Measurements from ENCODE around the gene CD2. TPM values are rescaled to one million over a fixed set of nuclear protein-coding genes. Genes with fewer than 3 reads are reported as not detected.
A peak's percentile ranks its signal among the peaks of the same experiment; 100 is the strongest.

The CD2 gene
- not detected in 2 replicates for total RNA-seq (2014; rRNA removed; shearing (Covaris generic))

GRCh38 chr1:116754198-116754977, at the start of gene CD2:
Gene CD2, plus strand, starts transcription at chr1:116754430. Its CDS starts 63 bp downstream, at chr1:116754493.
- DNase-seq (ENCODE audit: low read depth) = no peak

GRCh38 chr1:116706123-116706522, 48.1 kb upstream of the CD2 start:
- DNase-seq (ENCODE audit: low read depth) = no peak

GRCh38 chr1:116706841-116707240, 47.4 kb upstream of the CD2 start:
- DNase-seq (ENCODE audit: low read depth) = no peak

- DNase-seq (ENCODE audit: low read depth) = peak; percentile 82
These were observed 45.9 kb upstream of the CD2 start for GRCh38 chr1:116708255-116708900.

GRCh38 chr1:116709666-116710167, 44.5 kb upstream of the CD2 start:
- DNase-seq (ENCODE audit: low read depth) = no peak

- no peak for DNase-seq (ENCODE audit: low read depth)
These were observed 43.6 kb upstream of the CD2 start for GRCh38 chr1:116710420-116711262.

- peak; percentile 34 for DNase-seq (ENCODE audit: low read depth)
These were observed 42.9 kb upstream of the CD2 start for GRCh38 chr1:116711263-116711840.

- peak; percentile 12 for DNase-seq (ENCODE audit: low read depth)
These were observed 41.7 kb upstream of the CD2 start for GRCh38 chr1:116712510-116712909.

GRCh38 chr1:116713474-116713873, 40.8 kb upstream of the CD2 start:
- DNase-seq (ENCODE audit: low read depth) = no peak

- no peak for DNase-seq (ENCODE audit: low read depth)
These were observed 37.8 kb upstream of the CD2 start for GRCh38 chr1:116716391-116716790.

- DNase-seq (ENCODE audit: low read depth) = no peak
These were observed 36.9 kb upstream of the CD2 start for GRCh38 chr1:116717318-116717717.

- no peak for DNase-seq (ENCODE audit: low read depth)
These were observed 33.7 kb upstream of the CD2 start for GRCh38 chr1:116720364-116721038.

- no peak for DNase-seq (ENCODE audit: low read depth)
These were observed 33.2 kb upstream of the CD2 start for GRCh38 chr1:116721039-116721405.

GRCh38 chr1:116721451-116722007, 32.7 kb upstream of the CD2 start:
- no peak for DNase-seq (ENCODE audit: low read depth)

- peak; percentile 26 for DNase-seq (ENCODE audit: low read depth)
These were observed 32.0 kb upstream of the CD2 start for GRCh38 chr1:116722016-116722838.

- DNase-seq (ENCODE audit: low read depth) = peak; percentile 59
These were observed 29.4 kb upstream of the CD2 start for GRCh38 chr1:116724765-116725375.

- DNase-seq (ENCODE audit: low read depth) = peak; percentile 86
These were observed 28.4 kb upstream of the CD2 start for GRCh38 chr1:116725798-116726197.

GRCh38 chr1:116726872-116727820, 27.1 kb upstream of the CD2 start:
- no peak for DNase-seq (ENCODE audit: low read depth)

Measured in RPMI7951 (cell line).